ENCODE results near the gene VWA3A. TPM values are rescaled to one million over a fixed set of nuclear protein-coding genes. Genes with fewer than 3 reads are reported as not detected.
A peak's percentile ranks its signal among the peaks of the same experiment; 100 is the strongest.

The VWA3A gene
- total and polyA plus RNA-seq, 4 experiments from 2014 or later = 0.33 to 0.41 TPM; not detected in 2

GRCh38 chr16:22183335-22183734 is 91.0 kb downstream of the VWA3A start:
- POLR2A ChIA-PET (ENCODE audit: partially characterized antibody) = no interaction called here
- Histone ChIP-seq H3K36me3 (ENCODE audit: insufficient read depth, low read length) (no peaks in the 10 kb centered on the region), H3K9me3 (ENCODE audit: control insufficient read depth in 1 of 2, low read length in 2 of 2) (no peaks in the 10 kb centered on the region), H3K4me1 (ENCODE audit: insufficient read depth, low read length) (peaks cover 12% of the 10 kb centered on the region), H3K4me3 (ENCODE audit: low read length in 2 of 2) (no peak overlapping the region), H3K27me3 (ENCODE audit: insufficient read depth, low read length) (no peaks in the 10 kb centered on the region), H3K27ac (ENCODE audit: low read depth, low read length) (no peak overlapping the region)
- no peaks in the 10 kb centered on the region for H3K9me3 Mint-ChIP-seq
- H3K4me1 Mint-ChIP-seq = peaks cover 7 to 11% (median 8%) of the 10 kb centered on the region in 4 donors
- DNase-seq = no peak
- no peak overlapping the region for H3K27ac Mint-ChIP-seq
- no peaks in the 10 kb centered on the region for H3K36me3 Mint-ChIP-seq
- intact Hi-C loops (cut with micrococcal nuclease) = loop anchor here (10.0 kb wide), 1 partner anchor 359 kb away; no protein-coding TSS in a partner anchor
- CTCF ChIA-PET (ENCODE audit: partially characterized antibody) = no interaction called here
- peaks cover 0 to 1% of the 10 kb centered on the region in 2 donors for H3K27me3 Mint-ChIP-seq
- H3K4me3 Mint-ChIP-seq = no peak overlapping the region

GRCh38 chr16:22183901-22184614 is 91.7 kb downstream of the VWA3A start:
- ChIA-PET POLR2A (ENCODE audit: partially characterized antibody) (interaction anchor here (0.9 to 1.7 kb wide), 3 partner anchors 11 to 116 kb away, joined by 3 to 4 read pairs (median 3); no protein-coding TSS in a partner anchor), CTCF (ENCODE audit: partially characterized antibody) (interaction anchor here (0.7 kb wide), 1 partner anchor 116 kb away, joined by 3 read pairs; no protein-coding TSS in a partner anchor)
- H3K27ac Mint-ChIP-seq = peak overlapping the region in 1 of 7 donors; percentile 60

GRCh38 chr16:22184615-22184968 is 92.3 kb downstream of the VWA3A start:
- H3K27me3 Mint-ChIP-seq = no peaks in the 10 kb centered on the region
- H3K9me3 ChIP-seq (ENCODE audit: control insufficient read depth in 1 of 2, low read length in 2 of 2) = no peaks in the 10 kb centered on the region
- no peak overlapping the region for H3K4me3 ChIP-seq (ENCODE audit: low read length in 2 of 2)
- ChIA-PET POLR2A (ENCODE audit: partially characterized antibody) (interaction anchor here (0.9 to 1.7 kb wide), 3 partner anchors 11 to 116 kb away, joined by 3 to 4 read pairs (median 3); no protein-coding TSS in a partner anchor), CTCF (ENCODE audit: partially characterized antibody) (interaction anchor here (0.7 kb wide), 1 partner anchor 116 kb away, joined by 3 read pairs; no protein-coding TSS in a partner anchor)
- peaks cover 24% of the 10 kb centered on the region for H3K4me1 ChIP-seq (ENCODE audit: insufficient read depth, low read length)
- no peak overlapping the region for H3K27ac ChIP-seq (ENCODE audit: low read depth, low read length)
- H3K4me3 Mint-ChIP-seq = no peak overlapping the region
- intact Hi-C loops (cut with micrococcal nuclease) = loop anchor here (10.0 kb wide), 1 partner anchor 360 kb away; no protein-coding TSS in a partner anchor
- peaks cover 0 to under 1% of the 10 kb centered on the region in 2 donors for H3K36me3 Mint-ChIP-seq
- H3K9me3 Mint-ChIP-seq = no peaks in the 10 kb centered on the region
- H3K27me3 ChIP-seq (ENCODE audit: insufficient read depth, low read length) = no peaks in the 10 kb centered on the region
- peak overlapping the region in 2 of 7 donors; percentile 60 to 66 for H3K27ac Mint-ChIP-seq
- DNase-seq = no peak
- peaks cover 17 to 23% (median 21%) of the 10 kb centered on the region in 4 donors for H3K4me1 Mint-ChIP-seq
- no peaks in the 10 kb centered on the region for H3K36me3 ChIP-seq (ENCODE audit: insufficient read depth, low read length)

More at GRCh38 chr16:22183901-22184614, 91.7 kb downstream of the VWA3A start:
- H3K36me3 ChIP-seq (ENCODE audit: insufficient read depth, low read length) = no peaks in the 10 kb centered on the region
- no peak overlapping the region for H3K27ac ChIP-seq (ENCODE audit: low read depth, low read length)
- no peak overlapping the region for H3K4me3 Mint-ChIP-seq
- H3K4me1 Mint-ChIP-seq = peaks cover 11 to 18% (median 16%) of the 10 kb centered on the region in 4 donors
- no peaks in the 10 kb centered on the region for H3K36me3 Mint-ChIP-seq
- no peaks in the 10 kb centered on the region for H3K27me3 Mint-ChIP-seq
- H3K9me3 Mint-ChIP-seq = no peaks in the 10 kb centered on the region
- H3K4me1 ChIP-seq (ENCODE audit: insufficient read depth, low read length) = peaks cover 19% of the 10 kb centered on the region
- H3K27me3 ChIP-seq (ENCODE audit: insufficient read depth, low read length) = no peaks in the 10 kb centered on the region
- intact Hi-C loops (cut with micrococcal nuclease) = loop anchor here (10.0 kb wide), 1 partner anchor 359 kb away; no protein-coding TSS in a partner anchor
- peak in 1 of 5 donors; percentile 14 for DNase-seq
- H3K9me3 ChIP-seq (ENCODE audit: control insufficient read depth in 1 of 2, low read length in 2 of 2) = no peaks in the 10 kb centered on the region
- H3K4me3 ChIP-seq (ENCODE audit: low read length in 2 of 2) = no peak overlapping the region

GRCh38 chr16:22186517-22186916 is 94.2 kb downstream of the VWA3A start:
- H3K27ac Mint-ChIP-seq = peak overlapping the region; percentile 57 to 100 (median 85)
- H3K36me3 Mint-ChIP-seq = peaks cover 0 to 9% of the 10 kb centered on the region in 2 donors
- Histone ChIP-seq H3K36me3 (ENCODE audit: insufficient read depth, low read length) (no peaks in the 10 kb centered on the region), H3K27me3 (ENCODE audit: insufficient read depth, low read length) (no peaks in the 10 kb centered on the region), H3K4me1 (ENCODE audit: insufficient read depth, low read length) (peaks cover 29% of the 10 kb centered on the region), H3K4me3 (ENCODE audit: low read length in 2 of 2) (no peak overlapping the region), H3K9me3 (ENCODE audit: control insufficient read depth in 1 of 2, low read length in 2 of 2) (no peaks in the 10 kb centered on the region), H3K27ac (ENCODE audit: low read depth, low read length) (no peak overlapping the region)
- ChIA-PET CTCF (ENCODE audit: partially characterized antibody) (interaction anchor here (0.8 to 5.0 kb wide), 3 partner anchors 109 to 186 kb away, joined by 4 to 172 read pairs (median 5); partner anchors contain the start of gene PDZD9), POLR2A (ENCODE audit: partially characterized antibody) (interaction anchor here (0.9 to 1.5 kb wide), 3 partner anchors 8 to 108 kb away, joined by 3 read pairs; no protein-coding TSS in a partner anchor)
- H3K4me3 Mint-ChIP-seq = no peak overlapping the region
- H3K4me1 Mint-ChIP-seq = peaks cover 19 to 42% (median 26%) of the 10 kb centered on the region in 4 donors
- intact Hi-C loops (cut with micrococcal nuclease) = loop anchor here (5.0 to 10.0 kb wide), 2 partner anchors 89 to 362 kb away; no protein-coding TSS in a partner anchor
- no peaks in the 10 kb centered on the region for H3K9me3 Mint-ChIP-seq
- DNase-seq = no peak
- H3K27me3 Mint-ChIP-seq = no peaks in the 10 kb centered on the region

GRCh38 chr16:22188267-22188594 is 95.9 kb downstream of the VWA3A start:
- H3K27me3 Mint-ChIP-seq = no peaks in the 10 kb centered on the region
- H3K9me3 ChIP-seq (ENCODE audit: control insufficient read depth in 1 of 2, low read length in 2 of 2) = no peaks in the 10 kb centered on the region
- CTCF ChIA-PET (ENCODE audit: partially characterized antibody) = interaction anchor here (0.8 to 5.0 kb wide), 32 partner anchors 11 to 543 kb away, joined by 3 to 172 read pairs (median 5); partner anchors contain the start of genes EEF2K, MOSMO, PDZD9 and POLR3E
- intact Hi-C loops (cut with micrococcal nuclease) = loop anchor here (1.0 to 10.0 kb wide), 4 partner anchors 91 to 363 kb away; partner anchors contain the start of gene PDZD9
- no peak overlapping the region for H3K4me3 ChIP-seq (ENCODE audit: low read length in 2 of 2)
- no peaks in the 10 kb centered on the region for H3K27me3 ChIP-seq (ENCODE audit: insufficient read depth, low read length)
- POLR2A ChIA-PET (ENCODE audit: partially characterized antibody) = interaction anchor here (1.2 to 9.9 kb wide), 15 partner anchors 8 to 480 kb away, joined by 3 to 196 read pairs (median 13); partner anchors contain the start of genes EEF2K, MOSMO, PDZD9 and POLR3E
- peaks cover 0 to 2% (median 0%) of the 10 kb centered on the region in 8 donors for H3K9me3 Mint-ChIP-seq
- peak overlapping the region; percentile 95 for H3K27ac ChIP-seq (ENCODE audit: low read depth, low read length)
- H3K36me3 ChIP-seq (ENCODE audit: insufficient read depth, low read length) = no peaks in the 10 kb centered on the region
- H3K4me1 ChIP-seq (ENCODE audit: insufficient read depth, low read length) = peaks cover 46% of the 10 kb centered on the region
- peaks cover 0 to 14% of the 10 kb centered on the region in 2 donors for H3K36me3 Mint-ChIP-seq
- peak overlapping the region in 4 of 8 donors; percentile 82 to 97 (median 95) for H3K4me3 Mint-ChIP-seq
- peak overlapping the region; percentile 99 to 100 (median 100) for H3K27ac Mint-ChIP-seq
- DNase-seq = no peak
- peaks cover 30 to 56% (median 39%) of the 10 kb centered on the region in 4 donors for H3K4me1 Mint-ChIP-seq

GRCh38 chr16:22188595-22189442 is 96.5 kb downstream of the VWA3A start:
- Mint-ChIP-seq H3K36me3 (peaks cover 4 to 14% of the 10 kb centered on the region in 2 donors), H3K4me3 (peak overlapping the region; percentile 82 to 98 (median 94)), H3K27ac (peak overlapping the region; percentile 99 to 100 (median 100)), H3K4me1 (peaks cover 36 to 62% (median 45%) of the 10 kb centered on the region in 4 donors), H3K9me3 (peaks cover 0 to 4% (median 0%) of the 10 kb centered on the region in 8 donors), H3K27me3 (no peaks in the 10 kb centered on the region)
- peaks cover 52% of the 10 kb centered on the region for H3K4me1 ChIP-seq (ENCODE audit: insufficient read depth, low read length)
- POLR2A ChIA-PET (ENCODE audit: partially characterized antibody) = interaction anchor here (0.9 to 9.9 kb wide), 18 partner anchors 9 to 669 kb away, joined by 3 to 196 read pairs (median 9); partner anchors contain the start of genes EEF2K, MOSMO, PDZD9 and POLR3E
- CTCF ChIA-PET (ENCODE audit: partially characterized antibody) = interaction anchor here (0.8 to 5.0 kb wide), 36 partner anchors 12 to 543 kb away, joined by 3 to 172 read pairs (median 5); partner anchors contain the start of genes EEF2K, MOSMO, PDZD9 and POLR3E
- intact Hi-C loops (cut with micrococcal nuclease) = loop anchor here (1.0 to 10.0 kb wide), 4 partner anchors 92 to 364 kb away; partner anchors contain the start of gene PDZD9
- H3K9me3 ChIP-seq (ENCODE audit: control insufficient read depth in 1 of 2, low read length in 2 of 2) = no peaks in the 10 kb centered on the region
- H3K4me3 ChIP-seq (ENCODE audit: low read length in 2 of 2) = peak overlapping the region in 1 of 2 donors; percentile 69
- peak; percentile 67 to 81 (median 76) for DNase-seq
- H3K36me3 ChIP-seq (ENCODE audit: insufficient read depth, low read length) = no peaks in the 10 kb centered on the region
- peak overlapping the region; percentile 95 for H3K27ac ChIP-seq (ENCODE audit: low read depth, low read length)
- no peaks in the 10 kb centered on the region for H3K27me3 ChIP-seq (ENCODE audit: insufficient read depth, low read length)

Data from CD4-positive, alpha-beta memory T cell (primary cell).